ENCODE measurements around the gene VCL. TPM values are rescaled to one million over a fixed set of nuclear protein-coding genes. Genes with fewer than 3 reads are reported as not detected.

The VCL gene
- polyA plus RNA-seq, 1 of the 3 experiments (the other 2 are of a cell fraction), result 147 TPM

DNA sequence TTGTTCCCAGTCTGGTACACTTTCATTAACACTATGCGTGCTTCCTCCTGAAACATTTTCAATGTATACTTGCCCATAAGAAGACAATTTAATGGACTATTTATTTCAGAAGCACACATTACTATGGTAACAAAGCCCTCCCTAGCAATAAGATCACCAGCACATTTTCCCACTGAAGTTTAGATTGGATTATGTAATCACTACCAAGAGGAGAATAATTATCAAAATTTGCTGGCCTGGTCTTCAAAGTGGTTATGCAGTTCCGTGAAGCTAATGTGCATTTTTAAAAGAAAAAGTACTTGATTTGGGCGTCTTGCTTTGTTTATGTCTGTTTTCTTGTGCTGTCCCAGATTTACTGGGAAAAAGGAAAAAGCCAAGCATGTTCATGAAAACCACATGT, 90.8 kb downstream of the VCL start:
- ChIA-PET CTCF (interaction anchor here (1.2 kb wide), 1 partner anchor 203 kb away, joined by 4 read pairs; no protein-coding TSS in a partner anchor), POLR2A (no interaction called here)
- WGBS (ENCODE audit: low lambda C conversion rate), result 80% methylated on average over 3 of the region's 3 CpGs
- H3K4me1 ChIP-seq (ENCODE audit: control insufficient read depth in 1 of 2, insufficient read depth in 2 of 2, low read depth in 1 of 2, low read length in 1 of 2), result no peaks in the 10 kb centered on the region
- no peak overlapping the region for H3K27ac ChIP-seq (ENCODE audit: low read depth in 2 of 2, low read length in 1 of 2)
- no peaks in the 10 kb centered on the region for H3K9me2 ChIP-seq
- no peak overlapping the region for H3K4me3 ChIP-seq (ENCODE audit: low read depth in 2 of 2, low read length in 1 of 2)
- TF ChIP-seq MAX (IDR thresholded peaks at IDR 0.05; ENCODE audit: low read depth) (no peak), FOXJ3 (CRISPR knock-in tag; IDR thresholded peaks at IDR 0.05) (no peak), POLR2AphosphoS5 (IDR thresholded peaks at IDR 0.05; ENCODE audit: low read depth, low read length) (no peak), MEF2A (IDR thresholded peaks at IDR 0.05; ENCODE audit: borderline replicate concordance, low read depth) (no peak), TAF1 (IDR thresholded peaks at IDR 0.05; ENCODE audit: borderline replicate concordance, low read depth, low read length) (no peak), FOSL2 (IDR thresholded peaks at IDR 0.05; ENCODE audit: borderline replicate concordance, low read depth) (no peak), NFIC (IDR thresholded peaks at IDR 0.05; ENCODE audit: borderline replicate concordance) (no peak), TCF12 (IDR thresholded peaks at IDR 0.05) (no peak), RFX5 (IDR thresholded peaks at IDR 0.05; ENCODE audit: low read length) (no peak), TEAD4 (IDR thresholded peaks at IDR 0.05; ENCODE audit: borderline replicate concordance, insufficient read depth) (no peak), RCOR1 (IDR thresholded peaks at IDR 0.05; ENCODE audit: low read length) (no peak)
- TF ChIP-seq, protein P1, sequence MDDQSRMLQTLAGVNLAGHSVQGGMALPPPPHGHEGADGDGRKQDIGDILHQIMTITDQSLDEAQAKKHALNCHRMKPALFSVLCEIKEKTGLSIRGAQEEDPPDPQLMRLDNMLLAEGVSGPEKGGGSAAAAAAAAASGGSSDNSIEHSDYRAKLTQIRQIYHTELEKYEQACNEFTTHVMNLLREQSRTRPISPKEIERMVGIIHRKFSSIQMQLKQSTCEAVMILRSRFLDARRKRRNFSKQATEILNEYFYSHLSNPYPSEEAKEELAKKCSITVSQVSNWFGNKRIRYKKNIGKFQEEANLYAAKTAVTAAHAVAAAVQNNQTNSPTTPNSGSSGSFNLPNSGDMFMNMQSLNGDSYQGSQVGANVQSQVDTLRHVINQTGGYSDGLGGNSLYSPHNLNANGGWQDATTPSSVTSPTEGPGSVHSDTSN (IDR thresholded peaks at IDR 0.05), result no peak
- TF ChIP-seq, protein P2, sequence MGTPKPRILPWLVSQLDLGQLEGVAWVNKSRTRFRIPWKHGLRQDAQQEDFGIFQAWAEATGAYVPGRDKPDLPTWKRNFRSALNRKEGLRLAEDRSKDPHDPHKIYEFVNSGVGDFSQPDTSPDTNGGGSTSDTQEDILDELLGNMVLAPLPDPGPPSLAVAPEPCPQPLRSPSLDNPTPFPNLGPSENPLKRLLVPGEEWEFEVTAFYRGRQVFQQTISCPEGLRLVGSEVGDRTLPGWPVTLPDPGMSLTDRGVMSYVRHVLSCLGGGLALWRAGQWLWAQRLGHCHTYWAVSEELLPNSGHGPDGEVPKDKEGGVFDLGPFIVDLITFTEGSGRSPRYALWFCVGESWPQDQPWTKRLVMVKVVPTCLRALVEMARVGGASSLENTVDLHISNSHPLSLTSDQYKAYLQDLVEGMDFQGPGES (IDR thresholded peaks at IDR 0.05; ENCODE audit: low read depth, low read length), result no peak
- TF ChIP-seq, protein P3, sequence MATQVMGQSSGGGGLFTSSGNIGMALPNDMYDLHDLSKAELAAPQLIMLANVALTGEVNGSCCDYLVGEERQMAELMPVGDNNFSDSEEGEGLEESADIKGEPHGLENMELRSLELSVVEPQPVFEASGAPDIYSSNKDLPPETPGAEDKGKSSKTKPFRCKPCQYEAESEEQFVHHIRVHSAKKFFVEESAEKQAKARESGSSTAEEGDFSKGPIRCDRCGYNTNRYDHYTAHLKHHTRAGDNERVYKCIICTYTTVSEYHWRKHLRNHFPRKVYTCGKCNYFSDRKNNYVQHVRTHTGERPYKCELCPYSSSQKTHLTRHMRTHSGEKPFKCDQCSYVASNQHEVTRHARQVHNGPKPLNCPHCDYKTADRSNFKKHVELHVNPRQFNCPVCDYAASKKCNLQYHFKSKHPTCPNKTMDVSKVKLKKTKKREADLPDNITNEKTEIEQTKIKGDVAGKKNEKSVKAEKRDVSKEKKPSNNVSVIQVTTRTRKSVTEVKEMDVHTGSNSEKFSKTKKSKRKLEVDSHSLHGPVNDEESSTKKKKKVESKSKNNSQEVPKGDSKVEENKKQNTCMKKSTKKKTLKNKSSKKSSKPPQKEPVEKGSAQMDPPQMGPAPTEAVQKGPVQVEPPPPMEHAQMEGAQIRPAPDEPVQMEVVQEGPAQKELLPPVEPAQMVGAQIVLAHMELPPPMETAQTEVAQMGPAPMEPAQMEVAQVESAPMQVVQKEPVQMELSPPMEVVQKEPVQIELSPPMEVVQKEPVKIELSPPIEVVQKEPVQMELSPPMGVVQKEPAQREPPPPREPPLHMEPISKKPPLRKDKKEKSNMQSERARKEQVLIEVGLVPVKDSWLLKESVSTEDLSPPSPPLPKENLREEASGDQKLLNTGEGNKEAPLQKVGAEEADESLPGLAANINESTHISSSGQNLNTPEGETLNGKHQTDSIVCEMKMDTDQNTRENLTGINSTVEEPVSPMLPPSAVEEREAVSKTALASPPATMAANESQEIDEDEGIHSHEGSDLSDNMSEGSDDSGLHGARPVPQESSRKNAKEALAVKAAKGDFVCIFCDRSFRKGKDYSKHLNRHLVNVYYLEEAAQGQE (IDR thresholded peaks at IDR 0.05; ENCODE audit: low read depth, low read length), result no peak
- TF ChIP-seq, protein P4, sequence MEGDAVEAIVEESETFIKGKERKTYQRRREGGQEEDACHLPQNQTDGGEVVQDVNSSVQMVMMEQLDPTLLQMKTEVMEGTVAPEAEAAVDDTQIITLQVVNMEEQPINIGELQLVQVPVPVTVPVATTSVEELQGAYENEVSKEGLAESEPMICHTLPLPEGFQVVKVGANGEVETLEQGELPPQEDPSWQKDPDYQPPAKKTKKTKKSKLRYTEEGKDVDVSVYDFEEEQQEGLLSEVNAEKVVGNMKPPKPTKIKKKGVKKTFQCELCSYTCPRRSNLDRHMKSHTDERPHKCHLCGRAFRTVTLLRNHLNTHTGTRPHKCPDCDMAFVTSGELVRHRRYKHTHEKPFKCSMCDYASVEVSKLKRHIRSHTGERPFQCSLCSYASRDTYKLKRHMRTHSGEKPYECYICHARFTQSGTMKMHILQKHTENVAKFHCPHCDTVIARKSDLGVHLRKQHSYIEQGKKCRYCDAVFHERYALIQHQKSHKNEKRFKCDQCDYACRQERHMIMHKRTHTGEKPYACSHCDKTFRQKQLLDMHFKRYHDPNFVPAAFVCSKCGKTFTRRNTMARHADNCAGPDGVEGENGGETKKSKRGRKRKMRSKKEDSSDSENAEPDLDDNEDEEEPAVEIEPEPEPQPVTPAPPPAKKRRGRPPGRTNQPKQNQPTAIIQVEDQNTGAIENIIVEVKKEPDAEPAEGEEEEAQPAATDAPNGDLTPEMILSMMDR (IDR thresholded peaks at IDR 0.05), result no peak
- DNase-seq, result no peak
- H3K79me2 ChIP-seq (ENCODE audit: insufficient read depth), result peaks cover 77% of the 10 kb centered on the region
- H2AFZ ChIP-seq (ENCODE audit: low read depth), result no peak overlapping the region
- peaks cover 17% of the 10 kb centered on the region for H3F3A ChIP-seq (replicated peaks; ENCODE audit: insufficient read depth)
- H3K9ac ChIP-seq, result no peak overlapping the region
- no peaks in the 10 kb centered on the region for H4K20me1 ChIP-seq (ENCODE audit: insufficient read depth)
- no peak overlapping the region for H3K4me2 ChIP-seq
- H3K27me3 ChIP-seq (ENCODE audit: insufficient read depth), result no peaks in the 10 kb centered on the region
- peaks cover 54 to 89% of the 10 kb centered on the region in 2 experiments for H3K36me3 ChIP-seq (replicated peaks in 1 of 2; ENCODE audit: control insufficient read depth in 1 of 2, insufficient read depth in 2 of 2, low read length in 1 of 2)
- H3K9me3 ChIP-seq, result no peaks in the 10 kb centered on the region

Measured in SK-N-SH (cell line).